GM19035 (cell line): ENCODE data around the gene S100A16.
"Not testable (repeated sequence)": the region's sequence is repeated elsewhere in the genome, so short reads cannot be mapped to it uniquely, and the experiment has no call there.

Source experiments
- ATAC-seq: cut with Tn5 transposase; IDR thresholded peaks from one replicate; pipeline ENCODE4 v1.9.1; 2021; ENCODE audit not compliant: unreplicated experiment

S100A16 gene

GRCh38 chr1:153565529-153566374 is 47.2 kb downstream of the S100A16 start, which contains the start of gene S100A2:
TSS of gene S100A2 (minus strand) at chr1:153565844. CDS start at chr1:153563877, 1,967 bp downstream.
- no peak for ATAC-seq

- ATAC-seq = no peak
Measured at GRCh38 chr1:153563991-153564390, 48.9 kb downstream of the S100A16 start.

GRCh38 chr1:153563483-153563901 is 49.4 kb downstream of the S100A16 start:
- ATAC-seq = no peak

DNA sequence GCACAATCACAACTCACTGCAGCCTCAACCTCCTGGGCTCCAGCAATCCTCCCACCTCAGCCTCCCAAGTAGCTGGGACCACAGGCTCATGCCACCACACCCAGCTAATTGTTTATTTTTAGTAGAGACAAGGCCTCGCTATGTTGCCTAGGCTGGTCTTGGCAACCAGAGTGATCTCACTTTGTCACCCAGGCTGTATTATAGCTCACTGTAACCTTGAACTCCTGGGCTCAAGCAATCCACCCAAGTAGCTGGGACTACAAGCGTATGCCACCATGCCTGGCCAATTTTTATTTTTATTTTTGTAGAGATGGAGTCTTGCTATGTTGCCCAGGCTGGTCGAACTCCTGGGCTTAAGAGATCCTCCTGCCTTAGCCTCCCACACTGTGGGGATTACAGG is 50.9 kb downstream of the S100A16 start:
- ATAC-seq = not testable (repeated sequence)

- no peak for ATAC-seq
Measured at GRCh38 chr1:153561466-153561985, 51.4 kb downstream of the S100A16 start.

GRCh38 chr1:153560771-153561465 is 52.0 kb downstream of the S100A16 start:
- ATAC-seq = no peak

DNA sequence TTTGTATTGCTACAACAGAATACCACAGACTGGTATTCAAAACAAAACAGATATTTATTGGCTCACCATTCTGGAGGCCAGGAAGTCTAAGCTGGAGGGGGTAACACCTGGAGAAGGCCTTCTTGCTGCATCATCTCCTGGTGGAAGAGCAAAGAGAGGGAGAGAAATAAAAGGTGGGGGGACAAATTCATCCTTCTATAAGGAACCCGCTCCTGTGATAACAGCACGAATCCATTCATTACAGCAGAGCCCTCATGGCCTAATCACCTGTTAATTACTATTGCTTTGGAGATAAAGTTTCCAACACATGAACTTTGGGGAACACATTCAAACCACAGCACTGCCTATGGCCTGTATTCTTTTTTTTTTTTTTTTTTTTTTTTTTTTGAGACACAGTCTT is 52.7 kb downstream of the S100A16 start:
- ATAC-seq = no peak

DNA sequence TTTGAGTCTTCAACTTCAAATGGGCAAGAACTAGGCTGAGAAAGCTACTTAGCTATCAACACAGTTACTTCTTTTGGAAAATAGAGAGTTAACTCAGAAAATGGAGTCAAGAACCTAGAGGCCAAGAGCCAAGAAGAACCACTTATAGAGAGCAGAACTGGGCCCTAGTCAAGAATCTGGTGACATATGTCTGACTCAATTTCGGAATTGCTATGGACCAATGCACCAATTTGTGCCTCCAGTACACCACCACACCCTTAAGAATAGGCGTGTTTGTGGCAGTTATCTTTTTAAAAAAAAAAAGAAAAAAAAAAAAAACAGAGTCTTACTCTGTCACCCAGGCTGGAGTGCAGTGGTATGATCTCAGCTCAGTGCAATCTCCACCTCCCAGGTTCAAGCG is 55.1 kb downstream of the S100A16 start:
- ATAC-seq = no peak
